COLO829 (cell line): ENCODE results near the gene PALD1.

Source experiments
- DNase-seq: peaks from one replicate; pipeline ENCODE4 v3.0.0; 2012; ENCODE audit warnings: low spot score

PALD1 gene

DNA sequence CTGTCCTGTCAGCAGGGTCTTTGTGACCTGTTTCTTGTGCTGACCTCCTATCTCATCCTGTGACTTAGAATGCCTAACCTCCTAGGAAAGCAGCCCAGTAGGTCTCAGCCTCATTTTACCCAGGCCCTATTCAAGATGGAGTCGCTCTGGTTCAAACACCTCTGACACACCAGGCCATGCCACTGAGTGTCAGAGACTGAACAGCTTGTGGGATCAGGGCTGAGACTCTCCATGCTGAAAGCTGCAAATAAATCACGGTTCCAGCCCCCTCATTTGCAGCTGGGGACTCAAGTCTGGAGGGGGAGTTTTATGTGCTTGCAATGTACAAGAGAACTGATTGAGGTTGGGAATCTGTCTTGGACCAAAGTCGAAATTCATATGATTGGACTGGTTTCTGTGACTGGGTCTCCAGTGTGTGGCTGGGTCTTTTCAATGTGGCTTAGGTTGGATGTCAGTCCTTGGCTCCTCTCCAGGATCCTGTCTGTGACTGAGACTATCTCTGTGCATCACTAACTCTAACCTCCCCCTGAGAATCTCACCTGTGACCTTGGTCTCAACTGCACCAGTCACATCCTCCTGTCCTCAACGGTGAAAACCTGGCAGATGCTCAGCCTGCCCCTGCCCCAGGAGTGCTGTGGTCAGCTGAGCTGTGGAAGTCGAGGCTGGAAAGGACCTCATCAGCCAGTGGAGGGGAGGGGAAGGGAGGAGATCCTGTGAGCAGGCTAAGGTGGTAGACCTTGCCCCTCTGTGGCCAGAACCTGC lies 112.3 kb downstream of the PALD1 start:
- no peak for DNase-seq

DNA sequence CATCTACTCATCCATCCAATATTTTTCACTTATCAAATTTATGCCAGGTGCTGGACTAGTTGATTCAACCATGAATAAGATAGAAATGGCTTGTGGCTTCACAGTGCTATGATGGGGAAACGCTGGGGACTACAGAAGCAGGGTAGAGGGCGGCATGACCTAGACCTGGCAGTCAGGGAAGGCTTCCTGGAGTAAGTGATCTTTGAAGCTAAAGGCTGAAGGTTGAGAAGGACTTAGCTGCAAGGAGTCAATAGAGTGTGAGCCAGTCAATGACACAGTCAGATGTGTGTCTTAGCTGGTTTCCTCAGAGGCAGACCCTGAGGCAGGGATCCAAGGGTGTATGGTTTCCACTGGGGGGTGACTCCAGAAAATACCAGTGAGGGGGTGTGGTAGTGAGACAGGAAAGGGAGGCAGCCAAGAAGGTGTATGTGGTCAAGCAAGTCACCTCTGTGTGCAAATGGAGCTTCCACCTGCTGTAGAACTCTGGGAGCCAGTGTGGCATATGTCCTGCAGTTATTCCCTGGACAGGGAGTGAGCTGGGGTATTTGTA lies 113.7 kb downstream of the PALD1 start:
- no peak for DNase-seq

- DNase-seq = no peak
Measured at GRCh38 chr10:70592746-70593512, 114.4 kb downstream of the PALD1 start.

- DNase-seq = no peak
Measured at GRCh38 chr10:70593513-70593890, 114.9 kb downstream of the PALD1 start.

DNA sequence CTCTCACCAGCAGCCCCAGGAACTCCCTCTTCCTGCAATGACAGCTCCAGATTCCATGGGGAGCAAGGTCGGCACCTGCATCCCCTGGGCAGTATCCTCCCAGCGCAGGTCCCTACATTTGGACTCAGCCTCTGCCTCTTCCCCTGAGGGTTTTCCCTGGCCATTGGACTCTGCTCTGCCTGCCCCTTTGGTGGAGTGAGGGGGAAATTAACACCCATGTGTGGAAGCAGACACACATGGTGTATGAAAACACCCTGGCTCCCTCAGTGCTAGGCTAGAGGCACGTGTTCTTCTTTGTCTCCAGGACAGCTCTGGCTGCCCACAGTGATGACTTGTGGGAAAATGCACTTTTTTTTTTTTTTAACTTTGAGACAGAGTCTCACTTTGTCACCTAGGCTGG lies 115.6 kb downstream of the PALD1 start:
- DNase-seq = no peak

DNA sequence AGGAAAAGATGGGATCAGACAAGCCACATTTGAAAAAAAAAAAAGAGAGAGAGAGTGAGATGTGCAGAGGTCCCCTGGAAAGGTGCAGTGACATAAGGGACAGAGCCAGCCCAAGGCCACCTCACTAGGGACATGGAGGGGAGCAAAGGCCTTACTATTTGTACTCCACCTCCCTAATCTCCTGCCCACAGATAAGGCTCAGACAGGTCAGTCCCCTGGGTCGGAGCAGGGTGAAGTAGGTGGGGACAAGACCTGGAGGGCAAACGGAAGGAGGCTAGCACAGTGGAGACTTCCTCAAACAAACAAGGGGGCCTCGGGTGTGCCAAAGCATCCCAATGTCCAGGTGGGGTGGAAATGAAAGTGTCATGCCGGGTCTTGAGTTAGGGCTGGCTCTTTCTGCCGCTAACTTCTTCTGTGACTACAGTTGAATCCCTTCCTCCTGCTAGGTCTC lies 117.0 kb downstream of the PALD1 start:
- DNase-seq = no peak

GRCh38 chr10:70596110-70596798 lies 117.7 kb downstream of the PALD1 start:
- no peak for DNase-seq

- DNase-seq = no peak
Measured at GRCh38 chr10:70596860-70597809, 118.6 kb downstream of the PALD1 start.

DNA sequence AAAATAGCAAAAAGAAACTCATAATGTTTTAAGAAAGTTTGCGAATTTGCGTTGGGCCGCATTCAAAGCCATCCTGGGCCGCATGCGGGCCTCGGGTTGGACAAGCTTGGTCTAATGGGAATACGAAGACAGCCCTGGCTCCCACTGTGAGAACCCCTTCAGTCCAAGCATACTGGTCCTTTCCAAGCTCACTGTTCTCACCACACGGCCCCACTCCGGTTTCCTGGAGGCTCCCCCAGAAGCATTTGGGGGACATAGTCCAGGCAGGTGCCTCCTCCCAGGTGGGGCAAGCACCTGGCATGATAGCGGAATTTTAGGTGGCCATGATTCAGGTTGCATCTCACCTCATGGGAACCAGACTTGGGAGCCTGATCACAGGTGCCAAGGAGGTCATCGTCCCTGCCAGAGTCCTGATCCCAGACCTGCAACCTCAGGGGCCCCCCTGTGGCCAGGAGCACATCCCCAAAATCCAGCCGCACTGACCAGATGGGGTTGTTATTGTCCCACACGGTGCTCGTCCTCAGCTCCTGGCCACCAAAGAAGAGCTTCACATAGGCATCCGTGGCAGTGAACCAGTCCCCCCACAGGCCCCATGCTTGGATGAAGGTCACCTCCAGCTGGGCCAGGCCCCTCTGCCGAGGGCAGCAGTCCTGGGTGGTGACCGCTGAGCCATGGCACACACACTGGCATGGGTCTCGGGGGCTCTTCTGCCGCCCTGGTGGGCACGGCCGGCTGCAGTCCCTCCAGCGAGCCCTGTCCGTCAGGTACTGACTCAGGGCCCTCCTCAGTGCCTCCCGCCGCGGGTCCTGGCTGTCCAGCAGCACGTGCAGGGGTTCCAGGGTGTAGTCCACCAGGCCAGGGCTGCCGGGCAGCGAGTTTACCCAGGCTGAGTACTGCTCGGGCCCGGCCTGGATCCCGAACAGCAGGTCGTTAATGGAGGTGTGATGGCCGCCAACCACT lies 119.6 kb downstream of the PALD1 start:
- DNase-seq = no peak

DNA sequence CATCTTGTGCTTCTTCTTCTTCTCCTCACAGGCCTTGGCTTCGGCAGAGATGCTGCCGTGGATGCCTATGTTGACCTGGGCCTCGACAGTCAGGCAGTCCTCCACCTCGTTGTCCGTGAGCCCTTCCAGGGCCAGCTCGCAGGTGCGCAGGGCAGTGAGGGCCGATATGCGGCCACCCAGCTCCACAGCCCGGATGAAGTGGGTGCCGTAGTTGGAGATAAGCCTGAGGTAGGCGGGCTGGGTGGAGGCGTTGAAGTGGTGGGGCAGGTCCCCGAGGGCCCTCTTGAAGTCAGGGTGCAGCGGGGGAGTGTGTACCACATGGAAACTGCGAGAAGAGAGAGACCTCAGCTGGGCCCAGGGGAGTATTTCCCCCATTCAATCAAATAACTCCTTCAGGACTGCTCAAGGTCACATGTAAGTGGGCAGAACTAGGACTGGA lies 120.3 kb downstream of the PALD1 start:
- DNase-seq = no peak

- DNase-seq = no peak
Measured at GRCh38 chr10:70599319-70599718, 120.8 kb downstream of the PALD1 start.

DNA sequence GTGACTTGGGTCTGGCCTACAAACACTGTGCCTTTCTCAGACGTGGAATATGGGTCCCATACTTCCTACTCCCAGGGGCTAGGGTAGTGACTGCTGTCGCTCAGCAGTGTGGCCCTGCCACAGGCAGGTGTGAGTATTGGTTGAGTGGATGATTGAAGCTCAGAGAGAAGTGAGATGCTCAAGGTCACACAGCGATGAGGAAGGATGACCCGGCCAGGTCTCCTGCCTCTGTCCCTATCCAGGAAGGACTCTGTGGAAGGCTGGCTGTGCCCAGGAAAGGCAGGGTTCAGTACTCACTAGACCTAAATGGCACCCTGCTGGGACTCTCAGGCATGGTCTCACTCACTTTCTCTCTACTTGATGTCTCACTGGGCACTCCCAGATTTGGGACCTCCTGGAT lies 121.2 kb downstream of the PALD1 start:
- no peak for DNase-seq

DNA sequence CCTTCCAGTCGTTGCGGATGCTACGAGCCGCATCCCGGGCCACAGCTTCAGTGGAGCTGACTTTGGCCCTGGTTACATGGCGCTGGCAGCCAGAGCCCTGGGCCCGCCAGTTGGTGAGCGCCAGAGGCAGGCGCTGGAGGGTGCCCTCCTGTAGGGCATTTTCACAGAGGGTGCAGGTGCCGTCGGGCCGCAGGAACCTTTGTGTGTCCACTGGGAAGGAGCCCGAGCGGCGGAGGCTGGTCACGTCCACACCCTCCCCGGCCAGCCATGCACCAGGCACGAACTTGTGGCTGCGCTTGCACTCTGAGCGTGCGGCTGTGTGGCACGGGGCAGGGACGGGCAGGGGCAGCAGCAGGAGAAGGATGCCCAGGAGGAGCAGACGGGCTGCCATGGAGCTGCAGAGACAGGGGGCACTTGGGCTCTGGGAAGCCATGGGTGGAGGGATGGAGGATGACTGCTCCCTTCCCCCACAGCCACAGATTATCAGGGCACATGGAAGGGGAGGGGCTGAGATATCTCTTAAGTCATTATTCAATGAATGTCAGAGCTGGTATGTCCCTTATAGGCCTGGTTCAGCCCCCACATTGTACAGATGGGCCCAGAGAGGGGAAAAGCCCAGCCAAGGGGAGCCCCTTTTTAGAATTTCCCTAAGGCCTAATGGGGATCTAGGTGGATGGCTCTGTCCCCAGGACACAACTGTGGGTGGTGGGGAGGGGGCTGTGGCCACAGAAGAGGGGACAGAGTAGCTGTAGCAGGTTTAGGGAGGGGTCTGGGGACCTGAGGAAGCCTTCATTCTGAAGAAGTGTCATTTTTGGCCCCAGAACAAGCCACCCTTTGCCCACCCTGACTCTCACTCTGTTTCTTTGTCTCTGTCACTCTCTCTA lies 122.2 kb downstream of the PALD1 start:
- DNase-seq = no peak

GRCh38 chr10:70601746-70602145 lies 123.2 kb downstream of the PALD1 start:
- no peak for DNase-seq

DNA sequence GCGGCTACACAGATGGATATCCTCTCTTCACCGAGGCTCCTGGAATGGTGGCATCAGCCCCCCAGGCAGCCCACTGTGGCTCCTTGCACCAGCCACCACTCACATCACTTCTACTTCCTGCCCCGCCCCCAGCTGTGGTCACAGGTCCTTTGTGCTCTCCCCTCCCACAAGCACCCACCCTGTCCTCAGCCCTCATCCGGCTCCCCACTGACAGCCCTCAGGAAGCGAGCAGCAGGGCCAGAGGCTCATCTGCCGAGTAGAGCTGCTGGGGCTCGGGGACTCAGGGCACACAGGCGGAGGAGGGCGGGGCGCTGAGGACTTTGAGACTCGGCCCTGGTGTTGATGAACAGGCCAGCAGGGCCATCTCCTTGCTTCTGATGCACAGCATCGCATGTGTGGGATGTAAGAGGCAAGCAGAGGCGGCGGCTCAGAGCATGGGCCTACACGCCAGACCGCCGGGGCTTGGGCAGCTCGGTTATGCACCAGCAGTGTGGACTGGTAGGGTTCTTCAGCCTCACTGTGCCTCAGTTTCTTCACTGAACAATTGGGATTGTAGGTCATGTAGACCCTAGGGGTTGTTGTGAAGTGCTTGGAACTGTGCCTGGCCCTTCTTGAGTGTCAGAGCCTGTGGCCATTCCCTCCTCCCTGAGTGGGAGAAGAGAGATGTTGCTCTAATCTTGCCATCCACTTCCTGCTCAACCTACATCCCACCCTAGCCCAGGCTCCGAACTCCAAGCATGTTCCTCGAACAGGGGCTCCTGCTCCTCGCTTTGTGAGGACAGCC lies 124.3 kb downstream of the PALD1 start, which contains the start of gene PRF1:
PRF1 (minus strand) TSS at position 77 of the 784 bp plus-strand sequence. CDS start 1,839 bp downstream, outside the sequence.
- DNase-seq = no peak

DNA sequence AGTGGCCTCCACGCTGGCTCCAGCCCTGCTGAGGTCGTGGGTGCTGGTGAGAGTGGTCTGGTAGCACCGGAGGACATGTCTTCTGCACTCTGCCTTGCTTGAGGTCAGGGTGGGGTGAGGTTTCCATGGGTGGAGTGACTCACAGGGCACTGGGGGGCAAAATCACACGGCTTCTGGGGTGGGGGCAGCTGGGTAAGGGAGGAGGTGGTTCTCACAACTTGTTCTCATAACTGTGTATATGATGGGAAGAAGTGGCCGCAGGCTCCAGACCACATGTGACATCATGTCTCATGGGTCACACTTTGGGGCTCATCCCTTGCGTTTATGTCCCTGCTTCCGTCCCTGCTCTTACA lies 124.9 kb downstream of the PALD1 start:
- DNase-seq = no peak

DNA sequence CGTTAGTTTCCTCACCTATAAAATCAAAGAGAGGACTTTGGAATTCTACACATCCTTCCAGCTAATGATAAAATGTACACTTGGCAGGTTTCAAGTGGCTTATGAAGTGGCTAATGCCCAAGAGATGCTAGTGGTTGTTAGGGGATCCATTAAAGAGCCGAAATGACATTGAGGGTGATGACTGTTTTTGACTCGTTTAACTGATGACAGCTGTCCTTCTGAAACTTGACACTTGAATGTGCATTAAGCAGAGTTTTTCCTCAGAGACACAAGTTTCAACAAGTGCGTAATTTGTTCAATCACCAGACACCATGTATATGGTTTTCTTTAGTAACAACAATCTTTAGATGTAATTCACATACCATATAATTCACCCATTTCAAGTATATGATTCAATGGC lies 125.5 kb downstream of the PALD1 start:
- no peak for DNase-seq

DNA sequence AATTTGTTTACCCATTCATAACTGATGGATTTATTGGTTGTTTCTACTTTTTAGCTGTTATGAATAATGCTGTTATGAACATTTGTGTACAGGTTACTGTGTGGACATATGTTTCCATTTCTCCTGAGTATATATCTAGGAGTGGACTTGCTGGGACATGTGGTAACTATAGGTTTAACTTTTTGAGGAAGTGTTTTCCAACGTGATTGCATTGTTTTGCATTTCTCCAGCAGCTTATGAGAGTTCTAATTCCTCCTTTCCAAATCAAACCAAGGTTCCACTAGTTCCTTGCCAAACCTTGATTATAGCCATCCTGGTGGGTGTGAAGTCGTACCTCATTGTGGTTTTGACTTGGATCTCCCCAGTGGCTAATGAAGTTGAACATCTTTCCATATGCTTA lies 126.6 kb downstream of the PALD1 start:
- no peak for DNase-seq
